GM12864 (cell line): ENCODE measurements around the gene ELAVL2.

Experiments
- DNase-seq: peaks from one replicate; pipeline ENCODE4 v3.0.0-alpha.2; 2011; ENCODE audit warnings: low read depth
- H3K4me3 ChIP-seq: 2 replicates; pipeline ENCODE4 v1.5.1; 2011; ENCODE audit warnings: mild to moderate bottlenecking, low read depth, low read length, control low read depth
- CTCF ChIP-seq: IDR thresholded peaks from 2 replicates; pipeline ENCODE4 v1.5.1; 2011; ENCODE audit warnings: low read depth, mild to moderate bottlenecking, moderate library complexity, low read length, control low read depth, inconsistent platforms; ENCODE audit errors: missing control alignments

ELAVL2 gene

GRCh38 chr9:23842565-23843129, 16.6 kb upstream of the ELAVL2 start:
- no peak for TF ChIP-seq CTCF
- no peak for DNase-seq
- no peak overlapping the region for H3K4me3 ChIP-seq

GRCh38 chr9:23841304-23841703, 15.3 kb upstream of the ELAVL2 start:
- H3K4me3 ChIP-seq: no peak overlapping the region
- DNase-seq: no peak
- no peak for TF ChIP-seq CTCF

- no peak for TF ChIP-seq CTCF
- no peak overlapping the region for H3K4me3 ChIP-seq
- DNase-seq: no peak
These were observed 11.0 kb upstream of the ELAVL2 start for GRCh38 chr9:23837038-23837437.

- no peak overlapping the region for H3K4me3 ChIP-seq
- no peak for TF ChIP-seq CTCF
- no peak for DNase-seq
These were observed 5.1 kb upstream of the ELAVL2 start for GRCh38 chr9:23830929-23831730.

- no peak overlapping the region for H3K4me3 ChIP-seq
- DNase-seq: no peak
- no peak for TF ChIP-seq CTCF
These were observed 4.4 kb upstream of the ELAVL2 start for GRCh38 chr9:23830476-23830805.

GRCh38 chr9:23829580-23830475, 3.8 kb upstream of the ELAVL2 start:
- no peak overlapping the region for H3K4me3 ChIP-seq
- DNase-seq: no peak
- TF ChIP-seq CTCF: no peak
